GM21619 (cell line): Measurements from ENCODE around the gene ZNF106.
A peak's percentile ranks its signal among the peaks of the same experiment; 100 is the strongest.

Source experiments
- ATAC-seq: cut with Tn5 transposase; IDR thresholded peaks from one replicate; pipeline ENCODE4 v1.9.1; 2021; ENCODE audit not compliant: unreplicated experiment

ZNF106 gene

GRCh38 chr15:42482701-42483100, 8.2 kb downstream of the ZNF106 start:
- no peak for ATAC-seq

- no peak for ATAC-seq
These were observed 16.1 kb downstream of the ZNF106 start for GRCh38 chr15:42474827-42475226.

DNA sequence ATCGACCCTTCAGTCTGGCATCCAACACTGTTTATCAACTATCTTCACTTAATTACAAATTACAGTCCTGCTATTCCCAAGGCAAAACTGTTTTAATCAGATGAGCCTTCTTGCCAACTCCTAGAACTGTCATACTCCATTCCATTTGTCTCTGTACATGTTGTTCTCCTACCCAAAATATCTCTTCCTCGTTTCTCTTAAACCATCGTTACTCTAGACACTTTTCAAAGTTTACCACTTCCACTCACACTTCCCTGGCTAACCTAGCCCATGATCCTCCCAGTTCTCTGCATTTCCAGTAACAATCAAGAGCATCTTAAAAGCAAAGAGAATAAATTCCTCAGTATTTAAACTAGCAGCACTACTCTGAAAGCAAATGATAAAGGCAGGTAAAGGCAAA, 19.9 kb downstream of the ZNF106 start:
- no peak for ATAC-seq

DNA sequence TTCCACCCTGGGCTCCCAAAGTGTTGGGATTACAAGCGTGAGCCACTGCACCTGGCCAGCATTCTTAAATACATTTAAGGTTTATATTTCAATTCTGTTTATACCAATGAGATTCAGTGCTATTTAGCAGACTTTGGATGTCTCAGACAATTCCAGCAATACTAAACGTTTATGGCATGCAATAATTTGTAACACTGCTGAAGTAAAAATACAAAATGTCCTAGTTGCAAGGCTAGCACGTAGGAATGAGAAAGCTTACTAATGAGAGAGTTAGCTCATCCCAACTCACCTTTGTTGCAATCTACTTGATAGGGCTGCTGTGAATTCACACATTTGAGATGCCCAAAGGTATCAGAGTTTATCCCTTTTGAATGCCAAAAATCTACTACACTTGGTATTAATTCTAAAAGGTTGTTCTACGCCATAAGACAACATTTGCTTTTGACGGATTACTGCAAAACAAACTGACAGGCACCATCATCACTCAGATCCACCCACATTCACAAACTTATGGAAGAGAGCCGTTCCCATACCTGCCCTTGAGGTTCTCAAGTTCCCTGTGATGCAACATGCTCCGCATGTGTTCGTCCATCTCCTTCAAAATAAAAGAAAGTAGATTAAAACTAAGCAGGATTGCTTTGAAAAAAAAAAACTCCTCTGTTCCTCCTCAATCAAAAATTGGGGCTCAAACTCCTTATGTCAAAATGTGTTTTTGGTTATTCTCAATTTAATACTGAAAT, 25.3 kb downstream of the ZNF106 start:
- no peak for ATAC-seq

DNA sequence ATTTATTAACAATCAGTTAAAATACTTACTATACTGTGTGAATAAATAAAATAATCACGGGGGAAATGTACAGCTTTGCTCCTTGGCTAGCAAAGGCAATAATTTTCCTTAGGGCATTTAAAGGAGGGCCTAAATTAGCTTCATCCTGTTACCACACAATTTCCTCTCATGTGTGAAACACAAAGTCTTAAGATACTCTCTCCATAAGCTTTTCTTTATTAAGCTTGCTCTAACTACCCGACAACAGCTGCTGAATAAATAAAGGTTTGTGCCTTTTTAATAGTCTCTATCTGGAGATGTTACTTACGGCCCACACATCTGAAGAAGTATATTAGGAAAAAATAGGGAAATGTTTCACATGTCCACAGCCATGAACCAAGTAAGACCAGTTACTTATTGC, 29.7 kb downstream of the ZNF106 start:
- ATAC-seq, result no peak

- peak; percentile 76 for ATAC-seq
These were observed 33.2 kb downstream of the ZNF106 start for GRCh38 chr15:42457445-42458442.

DNA sequence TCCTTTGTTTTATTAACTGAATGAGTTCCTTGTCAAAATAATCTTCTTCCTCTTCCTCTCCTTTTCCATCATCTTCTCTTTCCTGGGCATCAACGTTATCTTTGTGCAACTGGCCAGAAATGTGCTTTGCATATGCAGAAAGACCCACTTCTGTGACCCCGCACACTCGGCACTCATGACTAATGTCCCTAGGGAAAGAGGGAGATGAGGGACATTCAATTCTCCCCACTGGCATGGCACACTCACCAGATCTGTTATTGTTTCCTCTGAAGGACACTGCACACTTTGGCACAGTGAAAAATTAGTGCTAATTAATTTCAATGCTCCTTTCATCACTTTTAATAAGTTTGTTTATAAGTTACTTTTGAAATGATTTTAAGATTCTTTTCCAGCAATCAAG, 34.0 kb downstream of the ZNF106 start:
- no peak for ATAC-seq

DNA sequence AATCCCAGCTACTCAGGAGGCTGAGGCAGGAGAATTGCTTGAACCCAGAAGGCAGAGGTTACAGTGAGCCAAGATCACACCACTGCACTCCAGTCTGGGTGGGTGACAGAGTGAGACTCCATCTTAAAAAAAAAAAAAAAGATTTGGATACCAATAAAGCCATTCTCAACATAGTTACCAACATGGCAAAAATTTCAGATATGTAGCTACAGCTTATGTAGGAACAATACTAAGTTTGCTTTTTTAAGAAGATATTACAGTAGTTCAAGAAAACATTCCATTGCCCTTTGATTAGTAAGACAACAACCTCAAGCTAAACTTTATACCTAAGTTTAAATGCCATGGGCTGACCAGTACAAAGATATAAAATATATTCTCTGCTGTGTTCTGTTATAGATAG, 34.4 kb downstream of the ZNF106 start:
- no peak for ATAC-seq

DNA sequence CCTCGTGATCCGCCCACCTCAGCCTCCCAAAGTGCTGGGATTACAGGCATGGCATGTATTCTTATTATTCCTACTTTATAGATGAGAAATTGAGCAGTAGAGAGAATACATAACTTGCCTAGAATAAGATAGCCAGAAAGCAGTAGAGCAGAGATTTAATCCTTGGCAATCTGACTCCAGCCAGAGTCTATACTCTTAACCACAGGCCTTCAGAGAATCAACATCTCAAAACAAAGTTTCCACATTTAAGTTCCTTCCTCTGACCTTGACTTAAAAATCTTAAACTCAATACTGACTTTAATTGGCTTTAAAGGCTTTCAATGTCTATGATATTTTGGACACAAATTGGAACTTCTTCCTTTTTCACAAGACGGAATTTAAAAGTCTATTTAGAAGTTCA, 37.1 kb downstream of the ZNF106 start:
- ATAC-seq, result no peak

GRCh38 chr15:42450425-42450790, 40.5 kb downstream of the ZNF106 start:
- ATAC-seq, result no peak

GRCh38 chr15:42449770-42450424, 41.0 kb downstream of the ZNF106 start:
- no peak for ATAC-seq

GRCh38 chr15:42448281-42448680, 42.7 kb downstream of the ZNF106 start:
- no peak for ATAC-seq

DNA sequence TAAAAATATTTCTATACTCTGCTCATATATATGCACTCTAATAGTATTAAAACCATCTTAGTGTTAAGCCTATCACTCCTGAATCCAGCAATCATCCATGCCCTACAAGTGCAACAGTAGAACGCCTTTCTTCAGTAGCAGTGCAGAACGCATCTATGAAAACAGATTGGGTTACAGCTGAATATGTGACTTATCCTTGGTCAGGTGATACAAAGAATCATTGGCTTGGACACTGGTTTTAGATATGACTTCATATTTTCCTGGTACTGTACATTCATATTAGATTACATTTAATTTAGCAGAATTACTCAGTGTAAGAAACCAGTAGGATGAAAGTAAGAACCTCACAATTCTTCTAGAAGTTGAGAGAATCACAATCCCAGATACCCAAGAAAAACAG, 43.3 kb downstream of the ZNF106 start:
- no peak for ATAC-seq

- ATAC-seq, result no peak
These were observed 45.4 kb downstream of the ZNF106 start for GRCh38 chr15:42445551-42445950.

GRCh38 chr15:42444415-42445063, 46.4 kb downstream of the ZNF106 start:
- no peak for ATAC-seq

GRCh38 chr15:42427429-42428223, 63.3 kb downstream of the ZNF106 start:
- no peak for ATAC-seq

- no peak for ATAC-seq
These were observed 69.6 kb downstream of the ZNF106 start for GRCh38 chr15:42421376-42421775.

GRCh38 chr15:42419369-42419768, 71.6 kb downstream of the ZNF106 start:
- ATAC-seq, result no peak

DNA sequence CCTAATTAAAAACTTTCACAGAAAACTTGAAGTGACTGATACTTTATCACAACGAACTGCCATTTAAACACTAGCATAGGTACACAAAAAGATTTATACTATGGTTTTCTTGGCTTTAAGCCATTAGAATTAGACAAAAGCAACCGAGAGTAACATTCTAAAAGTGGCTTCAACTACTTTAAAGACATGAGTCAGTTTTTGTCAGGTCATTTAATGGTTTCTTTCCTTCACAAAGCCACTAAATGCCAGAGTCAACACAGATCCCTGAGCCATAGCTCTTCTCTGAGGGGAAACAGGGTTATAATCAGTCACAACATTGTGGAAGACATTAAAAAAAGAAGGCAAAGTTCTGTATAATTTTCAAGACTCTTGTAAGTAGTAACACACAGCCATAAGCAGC, 77.0 kb downstream of the ZNF106 start:
- ATAC-seq, result no peak

- no peak for ATAC-seq
These were observed 79.1 kb downstream of the ZNF106 start for GRCh38 chr15:42411884-42412283.
